ENCODE data around the gene NR0B2.

- TF ChIP-seq ZNF70 (CRISPR knock-in tag; IDR thresholded peaks at IDR 0.05): no peak
- TF ChIP-seq ZFP3 (CRISPR knock-in tag; IDR thresholded peaks at IDR 0.05): no peak
- TF ChIP-seq ARNTL (CRISPR knock-in tag; IDR thresholded peaks at IDR 0.05; ENCODE audit: borderline replicate concordance, low read depth): no peak
- no peak for TF ChIP-seq RARB (CRISPR knock-in tag; IDR thresholded peaks at IDR 0.05)
- no peak for TF ChIP-seq SNAI2 (CRISPR knock-in tag; IDR thresholded peaks at IDR 0.05)
- TF ChIP-seq ZFP30 (CRISPR knock-in tag; IDR thresholded peaks at IDR 0.05): no peak
- TF ChIP-seq ZC3H10 (CRISPR knock-in tag; IDR thresholded peaks at IDR 0.05): no peak
- no peak for TF ChIP-seq ZNF8 (CRISPR knock-in tag; IDR thresholded peaks at IDR 0.05)
- TF ChIP-seq, protein P1, sequence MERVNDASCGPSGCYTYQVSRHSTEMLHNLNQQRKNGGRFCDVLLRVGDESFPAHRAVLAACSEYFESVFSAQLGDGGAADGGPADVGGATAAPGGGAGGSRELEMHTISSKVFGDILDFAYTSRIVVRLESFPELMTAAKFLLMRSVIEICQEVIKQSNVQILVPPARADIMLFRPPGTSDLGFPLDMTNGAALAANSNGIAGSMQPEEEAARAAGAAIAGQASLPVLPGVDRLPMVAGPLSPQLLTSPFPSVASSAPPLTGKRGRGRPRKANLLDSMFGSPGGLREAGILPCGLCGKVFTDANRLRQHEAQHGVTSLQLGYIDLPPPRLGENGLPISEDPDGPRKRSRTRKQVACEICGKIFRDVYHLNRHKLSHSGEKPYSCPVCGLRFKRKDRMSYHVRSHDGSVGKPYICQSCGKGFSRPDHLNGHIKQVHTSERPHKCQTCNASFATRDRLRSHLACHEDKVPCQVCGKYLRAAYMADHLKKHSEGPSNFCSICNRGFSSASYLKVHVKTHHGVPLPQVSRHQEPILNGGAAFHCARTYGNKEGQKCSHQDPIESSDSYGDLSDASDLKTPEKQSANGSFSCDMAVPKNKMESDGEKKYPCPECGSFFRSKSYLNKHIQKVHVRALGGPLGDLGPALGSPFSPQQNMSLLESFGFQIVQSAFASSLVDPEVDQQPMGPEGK (CRISPR knock-in tag; IDR thresholded peaks at IDR 0.05; ENCODE audit: borderline replicate concordance): no peak
- TF ChIP-seq BACH2 (CRISPR knock-in tag; IDR thresholded peaks at IDR 0.05; ENCODE audit: borderline replicate concordance): no peak
- no peak for TF ChIP-seq OSR1 (CRISPR knock-in tag; IDR thresholded peaks at IDR 0.05)
- no peak for TF ChIP-seq ISL1 (CRISPR knock-in tag; IDR thresholded peaks at IDR 0.05)
Measured at GRCh38 chr1:26913754-26914619, at the start of gene NR0B2.

Data from SK-N-SH treated with all-trans-retinoic acid at 6 μM for 48 hours (cell line).